ENCODE measurements around the gene ADGRG6. TPM values are rescaled to one million over a fixed set of nuclear protein-coding genes. Genes with fewer than 3 reads are reported as not detected.

Gene ADGRG6
- total RNA-seq, 1 donor from 2014 or later = 7.7 TPM

DNA sequence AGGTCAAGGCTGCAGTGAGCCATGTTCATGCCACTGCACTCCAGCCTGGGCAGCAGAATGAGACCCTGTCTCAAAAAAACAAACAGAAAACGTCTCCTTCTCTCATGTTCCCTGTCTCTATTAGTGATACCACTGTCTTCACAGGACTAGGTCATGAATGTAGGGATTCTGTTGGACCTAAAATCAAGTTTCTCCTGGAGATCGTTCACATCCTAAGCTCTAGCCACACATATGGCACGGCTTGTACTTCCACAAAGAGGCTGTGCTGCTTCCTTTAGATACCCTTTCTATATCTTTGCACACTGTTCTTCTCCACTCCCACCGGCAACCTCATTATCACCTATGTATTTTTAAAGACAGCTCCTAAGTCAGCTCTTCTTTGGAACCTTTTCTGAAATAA lies 96.5 kb downstream of the ADGRG6 start:
- Histone ChIP-seq H3K9me3 (no peaks in the 10 kb centered on the region), H3K27me3 (no peaks in the 10 kb centered on the region), H3K4me1 (no peaks in the 10 kb centered on the region), H3K4me3 (no peak overlapping the region), H3K36me3 (no peaks in the 10 kb centered on the region), H3K27ac (no peak overlapping the region)
- DNase-seq (ENCODE audit: low spot score in 2 of 2) = no peak
- intact Hi-C loops (cut with DNase I) = no loop called here
- TF ChIP-seq, protein P1, sequence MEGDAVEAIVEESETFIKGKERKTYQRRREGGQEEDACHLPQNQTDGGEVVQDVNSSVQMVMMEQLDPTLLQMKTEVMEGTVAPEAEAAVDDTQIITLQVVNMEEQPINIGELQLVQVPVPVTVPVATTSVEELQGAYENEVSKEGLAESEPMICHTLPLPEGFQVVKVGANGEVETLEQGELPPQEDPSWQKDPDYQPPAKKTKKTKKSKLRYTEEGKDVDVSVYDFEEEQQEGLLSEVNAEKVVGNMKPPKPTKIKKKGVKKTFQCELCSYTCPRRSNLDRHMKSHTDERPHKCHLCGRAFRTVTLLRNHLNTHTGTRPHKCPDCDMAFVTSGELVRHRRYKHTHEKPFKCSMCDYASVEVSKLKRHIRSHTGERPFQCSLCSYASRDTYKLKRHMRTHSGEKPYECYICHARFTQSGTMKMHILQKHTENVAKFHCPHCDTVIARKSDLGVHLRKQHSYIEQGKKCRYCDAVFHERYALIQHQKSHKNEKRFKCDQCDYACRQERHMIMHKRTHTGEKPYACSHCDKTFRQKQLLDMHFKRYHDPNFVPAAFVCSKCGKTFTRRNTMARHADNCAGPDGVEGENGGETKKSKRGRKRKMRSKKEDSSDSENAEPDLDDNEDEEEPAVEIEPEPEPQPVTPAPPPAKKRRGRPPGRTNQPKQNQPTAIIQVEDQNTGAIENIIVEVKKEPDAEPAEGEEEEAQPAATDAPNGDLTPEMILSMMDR (IDR thresholded peaks at IDR 0.05) = no peak

DNA sequence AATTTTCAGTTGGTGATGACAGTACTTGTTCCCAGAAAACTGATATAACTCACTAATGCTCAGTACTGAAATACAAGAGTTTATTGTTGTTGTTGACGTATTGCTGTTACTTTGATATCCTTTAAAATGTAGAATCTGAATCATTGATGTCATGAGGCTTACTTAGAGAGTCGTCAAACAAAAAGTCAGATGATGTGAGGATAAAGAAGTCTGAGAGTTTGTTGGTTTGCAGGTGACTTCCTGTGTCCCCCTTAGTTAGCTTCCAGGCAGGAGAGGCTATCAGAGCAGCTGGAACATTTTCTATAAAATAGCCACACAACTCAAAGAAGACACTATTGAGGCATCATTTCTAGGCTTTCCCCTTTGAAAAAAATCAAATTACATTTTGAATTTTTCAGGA lies 97.9 kb downstream of the ADGRG6 start:
- TF ChIP-seq, protein P1 (IDR thresholded peaks at IDR 0.05) = no peak
- no peaks in the 10 kb centered on the region for H3K4me1 ChIP-seq
- DNase-seq (ENCODE audit: low spot score in 2 of 2) = no peak
- no peak overlapping the region for H3K27ac ChIP-seq
- H3K27me3 ChIP-seq = no peaks in the 10 kb centered on the region
- intact Hi-C loops (cut with DNase I) = no loop called here
- H3K9me3 ChIP-seq = no peaks in the 10 kb centered on the region
- no peak overlapping the region for H3K4me3 ChIP-seq
- H3K36me3 ChIP-seq = no peaks in the 10 kb centered on the region

- H3K4me3 ChIP-seq = no peak overlapping the region
- H3K9me3 ChIP-seq = no peaks in the 10 kb centered on the region
- H3K4me1 ChIP-seq = no peaks in the 10 kb centered on the region
- TF ChIP-seq, protein P1 (IDR thresholded peaks at IDR 0.05) = no peak
- H3K27ac ChIP-seq = no peak overlapping the region
- intact Hi-C loops (cut with DNase I) = no loop called here
- no peaks in the 10 kb centered on the region for H3K36me3 ChIP-seq
- H3K27me3 ChIP-seq = no peaks in the 10 kb centered on the region
- DNase-seq (ENCODE audit: low spot score in 2 of 2) = no peak
Observed at GRCh38 chr6:142400495-142400894, 98.7 kb downstream of the ADGRG6 start.

GRCh38 chr6:142401838-142402237 lies 100.0 kb downstream of the ADGRG6 start:
- TF ChIP-seq, protein P1 (IDR thresholded peaks at IDR 0.05) = no peak
- no peak overlapping the region for H3K4me3 ChIP-seq
- no peaks in the 10 kb centered on the region for H3K27me3 ChIP-seq
- no peaks in the 10 kb centered on the region for H3K9me3 ChIP-seq
- intact Hi-C loops (cut with DNase I) = no loop called here
- H3K27ac ChIP-seq = no peak overlapping the region
- no peaks in the 10 kb centered on the region for H3K4me1 ChIP-seq
- H3K36me3 ChIP-seq = no peaks in the 10 kb centered on the region
- no peak for DNase-seq (ENCODE audit: low spot score in 2 of 2)

- DNase-seq (ENCODE audit: low spot score in 2 of 2) = no peak
Observed at GRCh38 chr6:142404751-142405150, 102.9 kb downstream of the ADGRG6 start.

More at GRCh38 chr6:142404751-142405150, 102.9 kb downstream of the ADGRG6 start:
- H3K9me3 ChIP-seq = no peaks in the 10 kb centered on the region
- H3K4me1 ChIP-seq = no peaks in the 10 kb centered on the region
- H3K27me3 ChIP-seq = no peaks in the 10 kb centered on the region
- H3K4me3 ChIP-seq = no peak overlapping the region
- H3K27ac ChIP-seq = no peak overlapping the region
- intact Hi-C loops (cut with DNase I) = no loop called here
- TF ChIP-seq, protein P1 (IDR thresholded peaks at IDR 0.05) = no peak
- H3K36me3 ChIP-seq = no peaks in the 10 kb centered on the region

Measured in ascending aorta (tissue), 2 donors.